Left ventricle myocardium inferior (tissue), 1 donor: ENCODE data around the gene RIPK3. TPM values are rescaled to one million over a fixed set of nuclear protein-coding genes. Genes with fewer than 3 reads are reported as not detected.
"Not testable (repeated sequence)": the region's sequence is repeated elsewhere in the genome, so short reads cannot be mapped to it uniquely, and the experiment has no call there.

Experiments
- DNase-seq: peaks from one replicate; pipeline ENCODE4 v3.0.0-alpha.2; 2020
- H3K27ac ChIP-seq: fragments of 200-600 bp; replicated peaks from 2 replicates; pipeline ENCODE4 v1.8.0; 2021
- H3K27me3 ChIP-seq: fragments of 200-600 bp; 2 replicates; pipeline ENCODE4 v1.8.0; 2021; ENCODE audit warnings: low read depth
- H3K36me3 ChIP-seq: fragments of 200-600 bp; 2 replicates; pipeline ENCODE4 v1.8.0; 2021
- H3K4me1 ChIP-seq: fragments of 200-600 bp; 2 replicates; pipeline ENCODE4 v1.8.0; 2021
- H3K4me3 ChIP-seq: fragments of 200-600 bp; 2 replicates; pipeline ENCODE4 v1.8.0; 2021; ENCODE audit warnings: mild to moderate bottlenecking, moderate library complexity
- H3K9me3 ChIP-seq: fragments of 200-600 bp; replicated peaks from 2 replicates; pipeline ENCODE4 v1.8.0; 2021
- intact Hi-C: fragments of 100-400 bp; cut with micrococcal nuclease; formaldehyde crosslinking; loops from one replicate; pipeline ENCODE4 v1.11.0; 2022
- total RNA-seq: library from RNA; stranded (reverse); fragmentation: NEBNext Ultra II Directional; extraction: Animal tissue kit (Norgen Biotek cat#: 25700); gene quantifications from one replicate; pipeline ENCODE4 v1.2.1, GENCODE V29; 2021
- TF ChIP-seq, protein P1 (sequence below): fragments of 200-600 bp; IDR thresholded peaks from 2 replicates; pipeline ENCODE4 v1.8.0; 2021; ENCODE audit warnings: antibody characterized with exemption, mild to moderate bottlenecking, borderline replicate concordance
- donor health status: DM: no; HTN: yes; CAD: no; lungs with severe emphysema.

The RIPK3 gene
- total RNA-seq, 1 donor from 2014 or later: 3.6 TPM

DNA sequence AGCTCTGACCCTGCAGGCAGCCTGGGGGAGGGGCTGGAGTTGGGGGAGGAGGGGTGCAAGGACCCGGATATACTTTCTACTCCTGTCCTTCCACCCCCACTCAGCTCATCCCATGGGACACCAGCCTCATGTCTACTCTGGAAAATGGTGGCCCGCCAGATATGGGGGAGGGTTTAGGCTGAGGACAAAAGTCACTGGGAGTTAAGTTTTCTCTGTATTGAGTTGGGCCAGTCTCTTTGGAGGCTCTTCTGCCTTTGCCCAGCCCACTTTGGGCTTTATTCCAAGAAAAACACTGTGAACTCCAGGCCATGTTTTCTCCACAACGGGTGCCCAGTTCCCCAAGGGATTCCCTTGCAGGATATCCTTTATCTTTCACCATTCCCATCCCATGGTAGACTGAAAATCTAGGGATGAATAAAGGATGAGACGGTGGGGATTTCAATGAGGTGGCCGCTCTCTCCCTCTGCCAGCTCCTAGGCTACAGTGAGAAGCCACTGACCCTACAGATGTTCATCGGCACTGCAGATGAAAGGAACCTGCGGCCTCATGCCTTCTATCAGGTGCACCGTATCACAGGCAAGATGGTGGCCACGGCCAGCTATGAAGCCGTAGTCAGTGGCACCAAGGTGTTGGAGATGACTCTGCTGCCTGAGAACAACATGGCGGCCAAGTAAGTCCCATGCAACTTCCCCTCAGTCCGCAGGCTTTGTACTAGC lies 33.1 kb upstream of the RIPK3 start:
- no peak overlapping the region for H3K4me3 ChIP-seq
- DNase-seq: peak; percentile 69
- no peaks in the 10 kb centered on the region for H3K9me3 ChIP-seq
- H3K27me3 ChIP-seq: peaks cover 30% of the 10 kb centered on the region
- H3K36me3 ChIP-seq: peaks cover 9% of the 10 kb centered on the region
- H3K4me1 ChIP-seq: peaks cover 38% of the 10 kb centered on the region
- TF ChIP-seq, protein P1, sequence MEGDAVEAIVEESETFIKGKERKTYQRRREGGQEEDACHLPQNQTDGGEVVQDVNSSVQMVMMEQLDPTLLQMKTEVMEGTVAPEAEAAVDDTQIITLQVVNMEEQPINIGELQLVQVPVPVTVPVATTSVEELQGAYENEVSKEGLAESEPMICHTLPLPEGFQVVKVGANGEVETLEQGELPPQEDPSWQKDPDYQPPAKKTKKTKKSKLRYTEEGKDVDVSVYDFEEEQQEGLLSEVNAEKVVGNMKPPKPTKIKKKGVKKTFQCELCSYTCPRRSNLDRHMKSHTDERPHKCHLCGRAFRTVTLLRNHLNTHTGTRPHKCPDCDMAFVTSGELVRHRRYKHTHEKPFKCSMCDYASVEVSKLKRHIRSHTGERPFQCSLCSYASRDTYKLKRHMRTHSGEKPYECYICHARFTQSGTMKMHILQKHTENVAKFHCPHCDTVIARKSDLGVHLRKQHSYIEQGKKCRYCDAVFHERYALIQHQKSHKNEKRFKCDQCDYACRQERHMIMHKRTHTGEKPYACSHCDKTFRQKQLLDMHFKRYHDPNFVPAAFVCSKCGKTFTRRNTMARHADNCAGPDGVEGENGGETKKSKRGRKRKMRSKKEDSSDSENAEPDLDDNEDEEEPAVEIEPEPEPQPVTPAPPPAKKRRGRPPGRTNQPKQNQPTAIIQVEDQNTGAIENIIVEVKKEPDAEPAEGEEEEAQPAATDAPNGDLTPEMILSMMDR: no peak
- peak overlapping the region; percentile 71 for H3K27ac ChIP-seq
- intact Hi-C loops: no loop called here

DNA sequence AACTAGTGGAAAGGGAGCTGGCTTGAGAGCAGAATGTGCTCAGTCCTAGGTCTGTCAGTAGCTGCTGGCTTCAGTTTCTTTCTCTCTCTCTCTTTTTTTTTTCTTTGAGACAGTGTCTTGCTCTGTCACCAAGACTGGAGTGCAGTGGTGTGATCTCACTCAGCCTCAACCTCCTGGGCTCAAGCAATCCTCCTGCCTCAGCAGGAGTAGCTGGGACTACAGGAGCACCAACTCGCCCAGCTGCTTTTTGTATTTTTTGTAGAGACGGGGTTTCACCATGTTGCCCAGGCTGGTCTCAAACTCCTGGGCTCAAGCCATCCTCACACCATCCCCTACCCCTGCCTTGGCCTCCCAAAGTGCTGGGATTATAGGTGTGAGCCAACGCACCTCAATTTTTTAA lies 31.8 kb upstream of the RIPK3 start:
- Histone ChIP-seq H3K27me3 (peaks cover 42% of the 10 kb centered on the region), H3K4me1 (peaks cover 40% of the 10 kb centered on the region), H3K27ac (peak overlapping the region; percentile 71)
- intact Hi-C loops, DNase-seq, H3K36me3 ChIP-seq, H3K4me3 ChIP-seq, H3K9me3 ChIP-seq: not testable (repeated sequence)

DNA sequence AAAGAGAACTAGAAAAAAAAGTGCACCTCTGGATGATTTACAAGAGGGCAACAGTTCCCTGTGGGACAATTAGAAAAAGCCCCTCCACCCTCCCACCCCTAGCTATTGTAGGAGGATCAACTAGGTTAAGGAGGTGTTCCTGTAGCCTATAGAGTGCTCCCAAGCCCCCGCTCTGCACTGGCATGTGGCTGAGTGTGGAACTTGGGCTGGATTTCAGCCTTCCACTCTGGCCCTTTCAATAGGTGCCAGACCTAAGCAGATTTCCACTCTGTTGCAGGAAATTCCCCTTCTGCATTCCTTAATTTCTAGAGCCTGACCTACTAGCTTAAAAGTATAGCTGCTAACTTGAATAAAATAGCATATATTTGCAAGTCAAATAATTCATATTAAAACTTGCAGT lies 31.0 kb upstream of the RIPK3 start:
- Histone ChIP-seq H3K27ac (peak overlapping the region; percentile 71), H3K4me1 (peaks cover 42% of the 10 kb centered on the region)
- intact Hi-C loops: no loop called here

DNA sequence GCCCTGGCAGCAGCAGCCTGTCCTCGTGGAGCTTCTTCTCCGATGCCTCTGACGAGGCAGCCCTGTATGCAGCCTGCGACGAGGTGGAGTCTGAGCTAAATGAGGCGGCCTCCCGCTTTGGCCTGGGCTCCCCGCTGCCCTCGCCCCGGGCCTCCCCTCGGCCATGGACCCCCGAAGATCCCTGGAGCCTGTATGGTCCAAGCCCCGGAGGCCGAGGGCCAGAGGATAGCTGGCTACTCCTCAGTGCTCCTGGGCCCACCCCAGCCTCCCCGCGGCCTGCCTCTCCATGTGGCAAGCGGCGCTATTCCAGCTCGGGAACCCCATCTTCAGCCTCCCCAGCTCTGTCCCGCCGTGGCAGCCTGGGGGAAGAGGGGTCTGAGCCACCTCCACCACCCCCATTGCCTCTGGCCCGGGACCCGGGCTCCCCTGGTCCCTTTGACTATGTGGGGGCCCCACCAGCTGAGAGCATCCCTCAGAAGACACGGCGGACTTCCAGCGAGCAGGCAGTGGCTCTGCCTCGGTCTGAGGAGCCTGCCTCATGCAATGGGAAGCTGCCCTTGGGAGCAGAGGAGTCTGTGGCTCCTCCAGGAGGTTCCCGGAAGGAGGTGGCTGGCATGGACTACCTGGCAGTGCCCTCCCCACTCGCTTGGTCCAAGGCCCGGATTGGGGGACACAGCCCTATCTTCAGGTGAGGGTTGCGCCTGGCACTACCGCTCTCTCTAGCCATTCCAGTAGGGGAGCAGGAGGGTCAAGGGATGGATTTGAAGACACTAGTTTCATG lies 30.3 kb upstream of the RIPK3 start:
- Histone ChIP-seq H3K27ac (peak overlapping the region; percentile 93), H3K27me3 (peaks cover 49% of the 10 kb centered on the region), H3K9me3 (no peaks in the 10 kb centered on the region), H3K36me3 (peaks cover 9% of the 10 kb centered on the region), H3K4me1 (peaks cover 47% of the 10 kb centered on the region), H3K4me3 (peak overlapping the region; percentile 70)
- TF ChIP-seq, protein P1: no peak
- DNase-seq: no peak
- intact Hi-C loops: loop anchor here (5.0 kb wide), 1 partner anchor 62 kb away; no protein-coding TSS in a partner anchor

More for the DNA sequence above, 31.0 kb upstream of the RIPK3 start:
- no peaks in the 10 kb centered on the region for H3K9me3 ChIP-seq
- H3K4me3 ChIP-seq: peak overlapping the region; percentile 70
- no peak for DNase-seq
- TF ChIP-seq, protein P1: no peak
- H3K36me3 ChIP-seq: peaks cover 9% of the 10 kb centered on the region
- peaks cover 47% of the 10 kb centered on the region for H3K27me3 ChIP-seq

DNA sequence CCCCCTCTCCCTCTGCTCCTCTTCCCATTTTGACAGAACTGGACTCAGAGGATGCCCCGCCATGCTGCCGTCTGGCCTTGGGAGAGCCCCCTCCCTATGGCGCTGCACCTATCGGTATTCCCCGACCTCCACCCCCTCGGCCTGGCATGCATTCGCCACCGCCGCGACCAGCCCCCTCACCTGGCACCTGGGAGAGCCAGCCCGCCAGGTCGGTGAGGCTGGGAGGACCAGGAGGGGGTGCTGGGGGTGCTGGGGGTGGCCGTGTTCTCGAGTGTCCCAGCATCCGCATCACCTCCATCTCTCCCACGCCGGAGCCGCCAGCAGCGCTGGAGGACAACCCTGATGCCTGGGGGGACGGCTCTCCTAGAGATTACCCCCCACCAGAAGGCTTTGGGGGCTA lies 29.7 kb upstream of the RIPK3 start:
- peak overlapping the region; percentile 93 for H3K27ac ChIP-seq
- H3K4me3 ChIP-seq: peak overlapping the region; percentile 70
- TF ChIP-seq, protein P1: no peak
- H3K4me1 ChIP-seq: peaks cover 51% of the 10 kb centered on the region
- H3K36me3 ChIP-seq: peaks cover 9% of the 10 kb centered on the region
- DNase-seq: no peak
- no peaks in the 10 kb centered on the region for H3K9me3 ChIP-seq
- H3K27me3 ChIP-seq: peaks cover 49% of the 10 kb centered on the region
- intact Hi-C loops: loop anchor here (5.0 kb wide), 1 partner anchor 63 kb away; no protein-coding TSS in a partner anchor
